ENCODE results near the gene LRRTM2.

LRRTM2 gene

DNA sequence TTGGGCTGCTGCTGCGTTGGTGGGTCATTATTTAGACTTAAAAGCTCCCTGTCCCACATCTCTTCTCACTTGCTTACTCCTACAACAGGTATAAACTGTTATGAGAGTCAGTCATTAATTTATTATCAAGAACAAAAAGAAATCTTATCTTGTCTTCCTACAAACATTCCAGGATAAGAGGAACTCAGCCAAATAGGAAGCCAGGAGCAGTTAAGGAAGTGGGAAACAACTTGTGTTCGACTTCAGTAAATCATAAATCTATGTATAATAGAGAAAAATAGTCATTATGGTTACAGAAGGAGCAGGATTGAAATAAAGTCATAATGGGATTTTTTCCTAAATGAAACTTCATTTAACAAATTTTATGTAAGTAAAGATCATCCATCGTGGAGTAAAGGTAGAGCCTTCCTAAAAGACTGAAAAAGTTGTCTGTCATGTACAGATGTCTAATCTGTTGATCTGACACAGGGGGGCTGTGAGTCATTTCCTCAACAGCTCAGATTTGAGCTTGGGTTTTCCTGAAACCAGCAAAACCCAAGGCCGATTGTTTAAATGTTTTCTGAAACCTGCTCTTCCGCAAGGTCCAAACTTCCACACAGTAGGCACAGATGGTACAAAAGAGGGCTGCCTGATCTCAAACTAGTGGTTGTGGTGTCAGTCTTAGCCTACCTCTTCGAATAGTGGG lies 25.3 kb upstream of the LRRTM2 start:
- TF ChIP-seq, protein P1, sequence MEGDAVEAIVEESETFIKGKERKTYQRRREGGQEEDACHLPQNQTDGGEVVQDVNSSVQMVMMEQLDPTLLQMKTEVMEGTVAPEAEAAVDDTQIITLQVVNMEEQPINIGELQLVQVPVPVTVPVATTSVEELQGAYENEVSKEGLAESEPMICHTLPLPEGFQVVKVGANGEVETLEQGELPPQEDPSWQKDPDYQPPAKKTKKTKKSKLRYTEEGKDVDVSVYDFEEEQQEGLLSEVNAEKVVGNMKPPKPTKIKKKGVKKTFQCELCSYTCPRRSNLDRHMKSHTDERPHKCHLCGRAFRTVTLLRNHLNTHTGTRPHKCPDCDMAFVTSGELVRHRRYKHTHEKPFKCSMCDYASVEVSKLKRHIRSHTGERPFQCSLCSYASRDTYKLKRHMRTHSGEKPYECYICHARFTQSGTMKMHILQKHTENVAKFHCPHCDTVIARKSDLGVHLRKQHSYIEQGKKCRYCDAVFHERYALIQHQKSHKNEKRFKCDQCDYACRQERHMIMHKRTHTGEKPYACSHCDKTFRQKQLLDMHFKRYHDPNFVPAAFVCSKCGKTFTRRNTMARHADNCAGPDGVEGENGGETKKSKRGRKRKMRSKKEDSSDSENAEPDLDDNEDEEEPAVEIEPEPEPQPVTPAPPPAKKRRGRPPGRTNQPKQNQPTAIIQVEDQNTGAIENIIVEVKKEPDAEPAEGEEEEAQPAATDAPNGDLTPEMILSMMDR (IDR thresholded peaks at IDR 0.05; ENCODE audit: low read depth, low read length), result no peak
- no peak overlapping the region for H3K4me3 ChIP-seq (ENCODE audit: low read depth, low read length)

DNA sequence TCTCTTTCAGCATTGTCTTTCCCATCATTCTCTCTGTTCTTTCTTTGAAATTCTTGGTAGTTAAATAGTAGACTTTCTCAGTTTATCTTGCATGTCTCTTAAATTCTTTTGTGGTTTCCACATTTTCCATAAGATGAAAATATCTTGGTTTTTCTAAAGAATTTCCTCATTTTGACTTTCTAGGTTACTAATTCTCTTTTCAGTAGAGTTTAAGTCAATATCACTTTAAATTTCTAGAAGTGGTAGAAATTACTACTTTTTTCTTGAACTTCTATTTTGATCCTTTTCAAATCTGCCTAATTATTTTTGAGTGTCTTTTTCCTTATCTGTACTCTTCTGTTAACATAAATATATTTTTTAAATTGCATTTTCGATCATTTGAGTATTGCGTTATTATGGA lies 23.6 kb upstream of the LRRTM2 start:
- no peak overlapping the region for H3K4me3 ChIP-seq (ENCODE audit: low read depth, low read length)
- TF ChIP-seq, protein P1 (IDR thresholded peaks at IDR 0.05; ENCODE audit: low read depth, low read length), result no peak

DNA sequence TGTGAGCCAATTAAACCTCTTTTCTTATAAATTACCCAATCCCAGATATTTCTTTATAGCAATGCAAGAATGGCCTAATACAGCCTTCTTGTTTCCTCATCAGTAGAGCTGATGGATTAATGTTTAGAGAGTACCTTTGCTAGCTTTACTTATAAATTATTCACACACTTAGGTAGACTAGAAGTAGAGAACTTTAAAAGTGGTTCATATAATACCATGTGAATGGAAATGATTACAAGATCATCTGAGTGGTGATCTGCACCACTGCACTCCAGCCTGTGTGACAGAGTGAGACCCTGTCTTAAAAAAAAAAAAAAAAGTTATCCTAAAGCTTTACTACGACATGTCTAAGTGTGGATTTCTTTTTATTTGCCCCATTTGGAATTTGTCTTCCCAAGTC lies 23.2 kb upstream of the LRRTM2 start:
- TF ChIP-seq, protein P1 (IDR thresholded peaks at IDR 0.05; ENCODE audit: low read depth, low read length), result no peak

DNA sequence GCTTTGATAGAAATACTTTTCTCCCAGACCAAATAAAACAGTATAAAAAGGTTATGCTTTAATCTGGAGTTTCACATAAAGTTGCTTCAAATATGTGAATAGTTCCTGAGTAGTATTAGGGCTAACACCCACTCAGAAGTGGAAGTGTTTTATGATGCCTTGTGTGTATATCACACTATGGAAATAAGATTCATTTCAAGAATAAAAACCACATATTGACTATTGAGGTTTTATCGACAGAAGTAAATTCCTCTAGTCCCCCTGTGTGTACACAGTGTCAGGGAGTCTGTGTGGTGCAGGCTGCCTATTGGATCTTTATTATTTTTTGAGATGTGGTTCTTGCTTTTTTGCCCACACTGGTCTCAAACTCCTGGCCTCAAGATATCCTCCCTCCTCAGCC lies 20.8 kb upstream of the LRRTM2 start:
- H3K4me3 ChIP-seq (ENCODE audit: low read depth, low read length), result no peak overlapping the region
- TF ChIP-seq, protein P1 (IDR thresholded peaks at IDR 0.05; ENCODE audit: low read depth, low read length), result no peak

More for the DNA sequence above, 23.2 kb upstream of the LRRTM2 start:
- H3K4me3 ChIP-seq (ENCODE audit: low read depth, low read length), result no peak overlapping the region

DNA sequence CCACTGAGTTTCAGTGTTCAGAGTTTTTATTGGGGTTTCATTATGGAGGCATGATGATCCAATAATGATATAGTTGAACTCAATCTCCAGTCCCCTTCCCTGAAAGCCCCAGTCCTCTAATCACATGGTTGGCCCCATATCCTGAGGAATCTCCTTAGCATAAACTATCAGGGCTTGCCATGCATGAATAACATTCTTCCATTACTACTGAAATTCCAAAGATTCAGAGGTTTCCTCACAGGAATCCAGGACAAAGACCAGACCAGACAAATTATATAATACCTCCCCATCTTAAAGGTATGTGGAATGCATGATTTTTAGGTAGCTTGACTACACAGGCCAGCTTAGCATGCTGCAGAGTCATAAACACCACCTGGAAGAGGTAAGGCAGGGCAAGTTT lies 15.5 kb upstream of the LRRTM2 start:
- TF ChIP-seq, protein P1 (IDR thresholded peaks at IDR 0.05; ENCODE audit: low read depth, low read length), result no peak
- H3K4me3 ChIP-seq (ENCODE audit: low read depth, low read length), result no peak overlapping the region

DNA sequence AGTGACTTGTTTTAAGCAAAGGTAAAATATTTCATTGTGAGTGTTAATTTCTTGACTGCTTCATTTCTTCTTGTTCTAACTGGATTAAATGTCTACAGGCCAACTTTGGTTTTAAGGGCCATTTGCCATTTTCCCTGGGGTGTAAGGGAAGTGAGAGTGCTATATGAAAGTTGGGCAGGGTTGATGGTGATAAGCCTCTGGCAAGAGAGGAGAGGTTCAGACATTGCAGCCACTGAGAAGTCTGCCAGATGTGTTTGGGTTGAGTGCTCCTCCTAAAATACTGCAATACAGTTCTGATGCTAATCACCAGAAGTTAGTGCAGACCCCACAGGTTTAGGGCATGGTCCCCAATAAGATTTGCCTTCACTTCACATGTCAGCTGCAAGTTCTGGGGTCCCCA lies 14.9 kb upstream of the LRRTM2 start:
- TF ChIP-seq, protein P1 (IDR thresholded peaks at IDR 0.05; ENCODE audit: low read depth, low read length), result no peak
- no peak overlapping the region for H3K4me3 ChIP-seq (ENCODE audit: low read depth, low read length)

DNA sequence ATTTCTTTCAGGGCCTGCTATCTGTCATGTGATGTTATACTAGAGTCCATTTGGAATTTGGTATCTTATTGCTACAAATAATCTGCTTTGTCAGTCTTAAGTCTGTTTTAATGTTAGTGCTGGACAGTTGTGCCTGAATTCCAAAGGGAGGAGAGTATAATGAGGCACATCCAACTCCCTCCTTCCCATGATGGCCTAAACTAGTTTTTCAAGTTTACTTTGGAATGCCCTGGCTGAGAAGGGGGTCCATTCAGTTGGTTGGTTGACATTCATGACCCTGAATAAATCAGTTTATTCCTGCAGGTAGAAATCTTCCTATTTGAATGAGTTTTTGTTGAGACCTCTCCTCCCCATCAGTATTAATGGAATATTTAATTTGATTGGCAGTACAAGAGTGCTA lies 9.4 kb upstream of the LRRTM2 start:
- H3K4me3 ChIP-seq (ENCODE audit: low read depth, low read length), result no peak overlapping the region
- TF ChIP-seq, protein P1 (IDR thresholded peaks at IDR 0.05; ENCODE audit: low read depth, low read length), result no peak
